HepG2 (cell line): ENCODE results near the gene SNAI1. TPM values are rescaled to one million over a fixed set of nuclear protein-coding genes. Genes with fewer than 3 reads are reported as not detected.

Experiments used
- FOXK1 ChIP-seq: sonication (generic); formaldehyde crosslinking; IDR thresholded peaks from 2 replicates; pipeline ENCODE4 v1.4.0; 2020; ENCODE audit warnings: low read depth, missing genetic modification reagents, borderline replicate concordance
- RFXANK ChIP-seq: IDR thresholded peaks from 2 replicates; pipeline ENCODE4 v1.6.1; 2016
- SNAPC2 ChIP-seq: sonication (generic); formaldehyde crosslinking; IDR thresholded peaks from 2 replicates; pipeline ENCODE4 v1.8.1; 2022; ENCODE audit warnings: mild to moderate bottlenecking, missing genetic modification reagents
- ZMYM4 ChIP-seq: sonication (generic); formaldehyde crosslinking; IDR thresholded peaks from 2 replicates; pipeline ENCODE4 v1.8.1; 2023; ENCODE audit warnings: mild to moderate bottlenecking, missing genetic modification reagents
- polyA plus RNA-seq, 8 experiments: library from polyadenylated mRNA; depleted of rRNA in 3 of 8; stranded (reverse) in 7 of 8; unstranded in 1 of 8; fragments of >200 nt; fragmentation: Illumina TruSeq in 4 of 8; extraction: Trizol in 4 of 8; gene quantifications; 2 replicates each; pipeline versions ENCODE4 v1.2.1 to v1.2.3, GENCODE V29; 2011 to 2016; ENCODE audit warnings: low read depth in 4 of 8, missing spikeins in 1 of 8, mixed read lengths in 1 of 8; ENCODE audit not compliant: insufficient read depth in 1 of 8
- total RNA-seq, 5 experiments: library from RNA; depleted of rRNA; stranded (reverse); fragments of >200 nt; fragmentation: Illumina TruSeq; extraction: Trizol; gene quantifications; 2 replicates each; pipeline ENCODE4 v1.2.3, GENCODE V29; 2016; ENCODE audit warnings: low read depth in 1 of 5
- TF ChIP-seq, protein P1 (sequence below): sonication (generic); formaldehyde crosslinking; IDR thresholded peaks from 2 replicates; pipeline ENCODE4 v1.4.0; 2020; ENCODE audit warnings: mild to moderate bottlenecking, missing genetic modification reagents
- TF ChIP-seq, protein P2 (sequence below): sonication (generic); formaldehyde crosslinking; IDR thresholded peaks from 2 replicates; pipeline ENCODE4 v1.8.0; 2022; ENCODE audit warnings: missing genetic modification reagents, low read depth, mild to moderate bottlenecking, borderline replicate concordance
- TF ChIP-seq, protein P3 (sequence below): sonication (generic); formaldehyde crosslinking; IDR thresholded peaks from 2 replicates; pipeline ENCODE4 v1.5.0; 2020; ENCODE audit warnings: mild to moderate bottlenecking, missing genetic modification reagents
- TF ChIP-seq, protein P4 (sequence below): sonication (generic); formaldehyde crosslinking; IDR thresholded peaks from 2 replicates; pipeline ENCODE4 v1.5.0; 2020; ENCODE audit warnings: mild to moderate bottlenecking, missing genetic modification reagents

SNAI1 gene
- total and polyA plus RNA-seq, 2 of the 13 experiments (the other 11 are each of a cell fraction or from before 2014, with no cell fraction given): 1.3 to 1.4 TPM

DNA sequence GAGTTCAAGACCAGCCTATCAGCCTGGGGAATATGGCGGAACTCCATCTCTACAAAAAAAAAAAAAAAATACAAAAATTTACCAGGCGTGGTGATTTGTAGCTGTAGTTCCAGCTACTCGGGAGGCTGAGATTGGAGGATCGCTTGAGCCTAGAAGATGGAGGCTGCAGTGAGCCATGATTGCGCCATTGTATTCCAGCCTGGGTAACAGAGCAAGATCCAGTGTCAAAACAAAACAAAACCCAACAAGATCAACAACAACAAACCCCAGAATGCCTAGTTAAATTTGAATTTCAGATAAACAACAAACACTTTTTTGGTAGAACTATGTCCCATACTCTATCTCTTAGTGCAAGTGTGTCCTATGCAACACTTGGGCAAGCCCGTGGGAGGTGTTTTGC is 39.9 kb downstream of the SNAI1 start (continued):
- TF ChIP-seq, protein P1, sequence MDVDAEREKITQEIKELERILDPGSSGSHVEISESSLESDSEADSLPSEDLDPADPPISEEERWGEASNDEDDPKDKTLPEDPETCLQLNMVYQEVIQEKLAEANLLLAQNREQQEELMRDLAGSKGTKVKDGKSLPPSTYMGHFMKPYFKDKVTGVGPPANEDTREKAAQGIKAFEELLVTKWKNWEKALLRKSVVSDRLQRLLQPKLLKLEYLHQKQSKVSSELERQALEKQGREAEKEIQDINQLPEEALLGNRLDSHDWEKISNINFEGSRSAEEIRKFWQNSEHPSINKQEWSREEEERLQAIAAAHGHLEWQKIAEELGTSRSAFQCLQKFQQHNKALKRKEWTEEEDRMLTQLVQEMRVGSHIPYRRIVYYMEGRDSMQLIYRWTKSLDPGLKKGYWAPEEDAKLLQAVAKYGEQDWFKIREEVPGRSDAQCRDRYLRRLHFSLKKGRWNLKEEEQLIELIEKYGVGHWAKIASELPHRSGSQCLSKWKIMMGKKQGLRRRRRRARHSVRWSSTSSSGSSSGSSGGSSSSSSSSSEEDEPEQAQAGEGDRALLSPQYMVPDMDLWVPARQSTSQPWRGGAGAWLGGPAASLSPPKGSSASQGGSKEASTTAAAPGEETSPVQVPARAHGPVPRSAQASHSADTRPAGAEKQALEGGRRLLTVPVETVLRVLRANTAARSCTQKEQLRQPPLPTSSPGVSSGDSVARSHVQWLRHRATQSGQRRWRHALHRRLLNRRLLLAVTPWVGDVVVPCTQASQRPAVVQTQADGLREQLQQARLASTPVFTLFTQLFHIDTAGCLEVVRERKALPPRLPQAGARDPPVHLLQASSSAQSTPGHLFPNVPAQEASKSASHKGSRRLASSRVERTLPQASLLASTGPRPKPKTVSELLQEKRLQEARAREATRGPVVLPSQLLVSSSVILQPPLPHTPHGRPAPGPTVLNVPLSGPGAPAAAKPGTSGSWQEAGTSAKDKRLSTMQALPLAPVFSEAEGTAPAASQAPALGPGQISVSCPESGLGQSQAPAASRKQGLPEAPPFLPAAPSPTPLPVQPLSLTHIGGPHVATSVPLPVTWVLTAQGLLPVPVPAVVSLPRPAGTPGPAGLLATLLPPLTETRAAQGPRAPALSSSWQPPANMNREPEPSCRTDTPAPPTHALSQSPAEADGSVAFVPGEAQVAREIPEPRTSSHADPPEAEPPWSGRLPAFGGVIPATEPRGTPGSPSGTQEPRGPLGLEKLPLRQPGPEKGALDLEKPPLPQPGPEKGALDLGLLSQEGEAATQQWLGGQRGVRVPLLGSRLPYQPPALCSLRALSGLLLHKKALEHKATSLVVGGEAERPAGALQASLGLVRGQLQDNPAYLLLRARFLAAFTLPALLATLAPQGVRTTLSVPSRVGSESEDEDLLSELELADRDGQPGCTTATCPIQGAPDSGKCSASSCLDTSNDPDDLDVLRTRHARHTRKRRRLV (CRISPR knock-in tag): no peak
- TF ChIP-seq, protein P2, sequence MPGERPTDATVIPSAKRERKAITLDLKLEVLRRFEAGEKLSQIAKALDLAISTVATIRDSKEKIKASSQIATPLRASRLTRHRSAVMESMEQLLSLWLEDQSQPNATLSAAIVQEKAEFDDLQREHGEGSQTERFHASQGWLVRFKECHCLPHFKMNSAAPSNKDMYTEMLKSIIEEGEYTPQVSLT (CRISPR knock-in tag): no peak
- TF ChIP-seq SNAPC2 (CRISPR knock-in tag) (no peak), FOXK1 (CRISPR knock-in tag) (no peak), ZMYM4 (CRISPR knock-in tag) (no peak), RFXANK (no peak)
- TF ChIP-seq, protein P3, sequence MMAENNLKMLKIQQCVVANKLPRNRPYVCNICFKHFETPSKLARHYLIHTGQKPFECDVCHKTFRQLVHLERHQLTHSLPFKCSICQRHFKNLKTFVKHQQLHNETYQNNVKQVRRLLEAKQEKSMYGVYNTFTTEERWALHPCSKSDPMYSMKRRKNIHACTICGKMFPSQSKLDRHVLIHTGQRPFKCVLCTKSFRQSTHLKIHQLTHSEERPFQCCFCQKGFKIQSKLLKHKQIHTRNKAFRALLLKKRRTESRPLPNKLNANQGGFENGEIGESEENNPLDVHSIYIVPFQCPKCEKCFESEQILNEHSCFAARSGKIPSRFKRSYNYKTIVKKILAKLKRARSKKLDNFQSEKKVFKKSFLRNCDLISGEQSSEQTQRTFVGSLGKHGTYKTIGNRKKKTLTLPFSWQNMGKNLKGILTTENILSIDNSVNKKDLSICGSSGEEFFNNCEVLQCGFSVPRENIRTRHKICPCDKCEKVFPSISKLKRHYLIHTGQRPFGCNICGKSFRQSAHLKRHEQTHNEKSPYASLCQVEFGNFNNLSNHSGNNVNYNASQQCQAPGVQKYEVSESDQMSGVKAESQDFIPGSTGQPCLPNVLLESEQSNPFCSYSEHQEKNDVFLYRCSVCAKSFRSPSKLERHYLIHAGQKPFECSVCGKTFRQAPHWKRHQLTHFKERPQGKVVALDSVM (CRISPR knock-in tag): peak; percentile 83
- TF ChIP-seq, protein P4, sequence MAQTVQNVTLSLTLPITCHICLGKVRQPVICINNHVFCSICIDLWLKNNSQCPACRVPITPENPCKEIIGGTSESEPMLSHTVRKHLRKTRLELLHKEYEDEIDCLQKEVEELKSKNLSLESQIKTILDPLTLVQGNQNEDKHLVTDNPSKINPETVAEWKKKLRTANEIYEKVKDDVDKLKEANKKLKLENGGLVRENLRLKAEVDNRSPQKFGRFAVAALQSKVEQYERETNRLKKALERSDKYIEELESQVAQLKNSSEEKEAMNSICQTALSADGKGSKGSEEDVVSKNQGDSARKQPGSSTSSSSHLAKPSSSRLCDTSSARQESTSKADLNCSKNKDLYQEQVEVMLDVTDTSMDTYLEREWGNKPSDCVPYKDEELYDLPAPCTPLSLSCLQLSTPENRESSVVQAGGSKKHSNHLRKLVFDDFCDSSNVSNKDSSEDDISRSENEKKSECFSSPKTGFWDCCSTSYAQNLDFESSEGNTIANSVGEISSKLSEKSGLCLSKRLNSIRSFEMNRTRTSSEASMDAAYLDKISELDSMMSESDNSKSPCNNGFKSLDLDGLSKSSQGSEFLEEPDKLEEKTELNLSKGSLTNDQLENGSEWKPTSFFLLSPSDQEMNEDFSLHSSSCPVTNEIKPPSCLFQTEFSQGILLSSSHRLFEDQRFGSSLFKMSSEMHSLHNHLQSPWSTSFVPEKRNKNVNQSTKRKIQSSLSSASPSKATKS (CRISPR knock-in tag): no peak
